ENCODE measurements around the gene TMEM260. TPM values are rescaled to one million over a fixed set of nuclear protein-coding genes. Genes with fewer than 3 reads are reported as not detected.
A peak's percentile ranks its signal among the peaks of the same experiment; 100 is the strongest.

Gene TMEM260
- polyA plus RNA-seq, 1 of the 3 experiments (the other 2 are of a cell fraction), result 5.4 TPM

GRCh38 chr14:56686416-56686815 is 106.8 kb downstream of the TMEM260 start:
- Histone ChIP-seq H3K4me2 (no peak overlapping the region), H3K27me3 (ENCODE audit: insufficient read depth) (peaks cover 36% of the 10 kb centered on the region; the same call in 1 of the 2 replicates), H3K9me3 (no peaks in the 10 kb centered on the region), H3K9me2 (no peaks in the 10 kb centered on the region), H3K4me3 (ENCODE audit: low read depth in 2 of 2, low read length in 1 of 2) (no peak overlapping the region), H3F3A (replicated peaks; ENCODE audit: insufficient read depth) (no peaks in the 10 kb centered on the region), H3K4me1 (ENCODE audit: control insufficient read depth in 1 of 2, insufficient read depth in 2 of 2, low read depth in 1 of 2, low read length in 1 of 2) (no peaks in the 10 kb centered on the region), H3K36me3 (replicated peaks in 1 of 2; ENCODE audit: control insufficient read depth in 1 of 2, insufficient read depth in 2 of 2, low read length in 1 of 2) (no peaks in the 10 kb centered on the region), H4K20me1 (ENCODE audit: insufficient read depth) (no peaks in the 10 kb centered on the region), H3K79me2 (ENCODE audit: insufficient read depth) (no peaks in the 10 kb centered on the region), H3K9ac (no peak overlapping the region), H3K27ac (ENCODE audit: low read depth in 2 of 2, low read length in 1 of 2) (no peak overlapping the region), H2AFZ (ENCODE audit: low read depth) (no peak overlapping the region)
- 11% methylated on average over 3 of the region's 4 CpGs for WGBS (ENCODE audit: low lambda C conversion rate)
- CTCF ChIA-PET, result no interaction called here
- TF ChIP-seq IRF3 (IDR thresholded peaks at IDR 0.05; ENCODE audit: low read depth, low read length) (no peak), RAD21 (IDR thresholded peaks at IDR 0.05; ENCODE audit: low read length) (peak; percentile 38), MXI1 (IDR thresholded peaks at IDR 0.05; ENCODE audit: low read depth, low read length) (no peak)
- DNase-seq, result no peak
- POLR2A ChIA-PET, result no interaction called here

- ChIA-PET CTCF (no interaction called here), POLR2A (no interaction called here)
- Histone ChIP-seq H3K27me3 (ENCODE audit: insufficient read depth) (peaks cover 43% of the 10 kb centered on the region; the same call in 1 of the 2 replicates), H3F3A (replicated peaks; ENCODE audit: insufficient read depth) (no peaks in the 10 kb centered on the region), H3K9me3 (no peaks in the 10 kb centered on the region), H3K27ac (ENCODE audit: low read depth in 2 of 2, low read length in 1 of 2) (no peak overlapping the region), H3K4me1 (ENCODE audit: control insufficient read depth in 1 of 2, insufficient read depth in 2 of 2, low read depth in 1 of 2, low read length in 1 of 2) (no peaks in the 10 kb centered on the region), H3K36me3 (replicated peaks in 1 of 2; ENCODE audit: control insufficient read depth in 1 of 2, insufficient read depth in 2 of 2, low read length in 1 of 2) (no peaks in the 10 kb centered on the region), H3K4me3 (ENCODE audit: low read depth in 2 of 2, low read length in 1 of 2) (no peak overlapping the region), H2AFZ (ENCODE audit: low read depth) (no peak overlapping the region), H3K9me2 (no peaks in the 10 kb centered on the region), H3K4me2 (no peak overlapping the region), H3K9ac (no peak overlapping the region), H4K20me1 (ENCODE audit: insufficient read depth) (no peaks in the 10 kb centered on the region), H3K79me2 (ENCODE audit: insufficient read depth) (no peaks in the 10 kb centered on the region)
- TF ChIP-seq SIN3A (IDR thresholded peaks at IDR 0.05; ENCODE audit: borderline replicate concordance, low read depth, low read length) (no peak), TEAD4 (IDR thresholded peaks at IDR 0.05; ENCODE audit: borderline replicate concordance, insufficient read depth) (no peak), MEF2A (IDR thresholded peaks at IDR 0.05; ENCODE audit: borderline replicate concordance, low read depth) (no peak), ELF1 (IDR thresholded peaks at IDR 0.05) (no peak), CHD2 (IDR thresholded peaks at IDR 0.05; ENCODE audit: low read length, partially characterized antibody) (no peak), ZBTB33 (IDR thresholded peaks at IDR 0.05; ENCODE audit: borderline replicate concordance, low read depth) (no peak), GABPA (IDR thresholded peaks at IDR 0.05; ENCODE audit: low read depth) (no peak), FOSL2 (IDR thresholded peaks at IDR 0.05; ENCODE audit: borderline replicate concordance, low read depth) (no peak), MXI1 (IDR thresholded peaks at IDR 0.05; ENCODE audit: low read depth, low read length) (no peak), NFIC (IDR thresholded peaks at IDR 0.05; ENCODE audit: borderline replicate concordance) (no peak), NRF1 (IDR thresholded peaks at IDR 0.05; ENCODE audit: low read depth, low read length) (no peak), PBX3 (IDR thresholded peaks at IDR 0.05) (no peak)
- 9% methylated on average over 8 of the region's 8 CpGs for WGBS (ENCODE audit: low lambda C conversion rate)
- DNase-seq, result no peak
These were observed 107.5 kb downstream of the TMEM260 start for GRCh38 chr14:56687123-56687522.
